MG63 (cell line): Measurements from ENCODE around the gene SORCS2. TPM values are rescaled to one million over a fixed set of nuclear protein-coding genes. Genes with fewer than 3 reads are reported as not detected.

Source experiments
- DNase-seq: peaks from one replicate; pipeline ENCODE4 v3.0.0-alpha.2; 2020
- H3K27me3 ChIP-seq: fragments of 250-450 bp; sonication (Bioruptor Pico); 2 replicates; pipeline ENCODE4 v1.5.1; 2020; ENCODE audit warnings: mild to moderate bottlenecking, moderate library complexity
- H3K36me3 ChIP-seq: fragments of 250-450 bp; sonication (Bioruptor Pico); 2 replicates; pipeline ENCODE4 v1.5.1; 2020; ENCODE audit warnings: mild to moderate bottlenecking, moderate library complexity
- H3K4me3 ChIP-seq: fragments of 250-450 bp; sonication (Bioruptor Pico); 2 replicates; pipeline ENCODE4 v1.5.1; 2020; ENCODE audit warnings: mild to moderate bottlenecking, moderate library complexity
- H3K9me3 ChIP-seq: fragments of 250-450 bp; sonication (Bioruptor Pico); 2 replicates; pipeline ENCODE4 v1.5.1; 2020; ENCODE audit warnings: mild to moderate bottlenecking, moderate library complexity
- total RNA-seq: library from RNA; depleted of rRNA; stranded (reverse); fragments of >200 nt; shearing (Covaris generic); gene quantifications from 2 replicates; pipeline ENCODE4 v1.2.3, GENCODE V29; 2014; ENCODE audit warnings: low replicate concordance

The SORCS2 gene
- total RNA-seq, 1 experiment from 2014 or later = 1.5 TPM

DNA sequence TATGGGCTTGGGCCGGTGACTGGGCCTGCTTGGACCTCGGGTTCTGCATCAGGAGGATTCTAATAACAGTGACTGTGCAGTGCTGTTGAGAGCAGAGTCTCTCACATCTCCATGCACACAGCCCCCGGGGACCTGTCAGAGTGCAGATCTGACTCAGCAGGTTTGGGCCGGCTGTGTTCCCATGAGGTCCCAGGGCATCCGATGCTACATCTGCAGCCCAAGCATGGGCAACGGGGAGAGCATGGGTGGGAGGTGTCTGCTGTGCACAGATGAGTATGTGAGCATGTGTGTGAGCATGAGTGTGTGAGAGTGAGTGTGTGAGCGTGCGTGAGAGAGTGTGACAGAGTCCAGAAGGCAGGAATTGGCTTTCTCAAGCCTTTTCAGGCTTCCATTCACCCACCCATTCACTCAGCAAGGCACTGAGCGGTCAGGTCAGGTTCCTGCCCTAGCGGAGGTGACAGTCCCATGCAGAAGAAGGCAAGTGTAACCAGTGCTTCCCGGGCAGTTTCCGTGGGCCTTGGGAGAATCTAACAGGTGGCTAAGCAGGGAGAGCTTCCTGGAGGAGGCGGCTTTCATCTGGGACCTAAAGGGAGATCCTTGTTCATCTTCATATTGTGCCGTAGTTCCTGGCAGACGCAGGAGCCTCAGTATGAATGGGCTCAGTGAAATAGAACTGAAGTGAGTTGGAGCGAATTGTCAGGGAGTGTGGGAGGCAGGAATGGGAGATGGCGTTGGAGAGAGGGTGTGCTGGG is 62.6 kb downstream of the SORCS2 start:
- H3K4me3 ChIP-seq = no peak overlapping the region
- no peak for DNase-seq
- H3K9me3 ChIP-seq = no peaks in the 10 kb centered on the region
- no peaks in the 10 kb centered on the region for H3K27me3 ChIP-seq
- H3K36me3 ChIP-seq = no peaks in the 10 kb centered on the region

DNA sequence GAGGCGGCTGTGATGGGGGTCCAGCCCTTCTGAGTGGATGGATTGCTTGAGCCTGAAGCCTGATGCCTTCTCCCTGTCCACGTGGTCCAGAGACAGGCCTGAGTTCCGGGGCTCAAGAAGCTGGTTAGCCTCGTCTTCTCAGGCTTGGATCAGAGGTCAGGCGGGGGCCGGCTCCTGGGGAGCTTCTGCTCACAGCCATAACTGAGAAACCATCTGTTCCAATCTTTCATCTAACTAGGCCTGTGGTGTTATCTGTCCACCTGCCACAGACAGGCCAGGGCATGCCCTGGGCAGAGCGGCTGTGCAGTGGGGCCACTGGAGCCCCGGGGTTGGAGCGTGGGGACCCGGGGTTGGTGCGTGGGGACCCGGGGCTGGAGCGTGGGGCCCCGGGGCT is 63.1 kb downstream of the SORCS2 start:
- Histone ChIP-seq H3K4me3 (no peak overlapping the region), H3K27me3 (no peaks in the 10 kb centered on the region), H3K36me3 (no peaks in the 10 kb centered on the region), H3K9me3 (no peaks in the 10 kb centered on the region)
- no peak for DNase-seq

DNA sequence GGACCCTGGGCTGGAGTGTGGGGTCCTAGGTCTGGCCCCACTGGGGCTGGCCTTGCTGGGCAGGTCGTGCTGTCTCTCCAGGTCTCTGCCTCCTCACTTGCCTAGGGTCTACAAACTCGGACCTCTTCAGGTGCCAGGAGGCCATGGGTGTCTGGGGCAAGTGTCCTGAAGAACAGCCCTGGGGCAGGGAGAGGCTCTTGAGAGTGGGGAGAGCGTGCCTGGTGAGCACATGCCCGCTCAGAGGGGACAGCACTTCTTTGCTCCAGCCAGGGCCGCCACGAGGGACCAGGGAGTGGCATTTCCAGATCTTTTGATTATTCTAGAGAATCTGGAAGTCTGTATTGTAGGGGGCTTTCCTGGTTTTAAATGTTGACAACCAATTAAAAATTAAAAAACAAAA is 63.7 kb downstream of the SORCS2 start:
- Histone ChIP-seq H3K36me3 (no peaks in the 10 kb centered on the region), H3K4me3 (no peak overlapping the region), H3K27me3 (no peaks in the 10 kb centered on the region), H3K9me3 (no peaks in the 10 kb centered on the region)
- DNase-seq = no peak

DNA sequence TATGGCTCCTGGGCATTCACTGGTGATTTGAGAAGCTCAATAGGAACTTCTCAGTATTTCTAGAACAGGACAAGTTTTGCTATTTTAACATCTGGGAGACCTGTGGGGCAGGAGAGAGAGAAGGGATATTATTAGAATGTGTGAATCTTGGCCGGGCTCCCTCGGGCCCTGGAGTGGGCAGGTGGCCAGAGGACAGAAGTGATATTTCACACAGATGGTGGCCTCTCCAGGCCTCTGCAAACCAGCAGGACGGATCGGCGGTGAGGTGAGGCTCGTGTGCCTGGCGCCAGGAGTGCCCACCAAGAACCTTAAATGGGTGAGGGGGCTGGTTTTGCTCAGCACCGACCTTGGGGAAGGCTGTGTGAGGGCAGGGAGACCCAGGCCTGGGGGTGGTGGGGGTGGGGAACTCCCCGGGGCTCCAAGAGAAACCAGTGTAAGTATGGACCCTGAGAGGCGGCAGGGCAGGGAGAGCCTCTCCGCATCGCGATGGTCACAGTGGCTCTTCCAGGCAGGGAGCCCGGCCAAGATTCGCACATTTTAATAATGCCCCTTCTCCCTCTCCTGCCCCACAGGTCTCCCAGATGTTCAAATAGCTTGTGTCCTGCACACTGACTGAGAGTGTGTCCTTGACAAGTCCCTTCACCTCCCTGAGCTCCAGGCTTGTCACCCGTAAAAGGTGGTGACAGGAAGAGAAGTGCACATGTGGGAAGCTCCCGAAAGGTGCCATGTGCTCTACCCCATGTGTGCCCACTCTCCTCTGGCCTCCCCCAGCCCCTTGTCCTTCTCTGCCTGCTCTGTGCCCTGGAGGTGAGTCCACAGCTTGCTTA is 64.9 kb downstream of the SORCS2 start:
- Histone ChIP-seq H3K9me3 (no peaks in the 10 kb centered on the region), H3K4me3 (no peak overlapping the region), H3K27me3 (no peaks in the 10 kb centered on the region), H3K36me3 (no peaks in the 10 kb centered on the region)
- DNase-seq = no peak

DNA sequence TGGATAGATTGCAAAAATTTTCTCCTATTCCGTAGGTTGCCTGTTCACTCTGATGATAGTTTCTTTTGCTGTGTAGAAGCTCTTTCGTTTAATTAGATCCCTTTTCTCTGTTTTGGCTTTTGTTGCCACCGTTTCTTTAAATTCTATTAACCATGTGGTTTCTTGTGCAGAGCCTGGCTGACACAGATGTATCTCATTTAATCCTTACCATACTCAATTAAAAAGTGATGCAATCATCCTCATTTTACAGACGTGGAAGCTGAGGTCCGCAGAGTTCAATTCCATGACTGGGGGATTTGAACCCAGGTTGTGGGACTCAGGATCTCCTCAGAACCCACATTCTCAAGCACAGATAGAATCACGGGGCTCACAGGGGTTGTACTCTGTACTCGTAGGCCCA is 66.7 kb downstream of the SORCS2 start:
- H3K9me3 ChIP-seq = no peaks in the 10 kb centered on the region
- H3K4me3 ChIP-seq = no peak overlapping the region
- no peaks in the 10 kb centered on the region for H3K27me3 ChIP-seq
- H3K36me3 ChIP-seq = no peaks in the 10 kb centered on the region
- DNase-seq = no peak

DNA sequence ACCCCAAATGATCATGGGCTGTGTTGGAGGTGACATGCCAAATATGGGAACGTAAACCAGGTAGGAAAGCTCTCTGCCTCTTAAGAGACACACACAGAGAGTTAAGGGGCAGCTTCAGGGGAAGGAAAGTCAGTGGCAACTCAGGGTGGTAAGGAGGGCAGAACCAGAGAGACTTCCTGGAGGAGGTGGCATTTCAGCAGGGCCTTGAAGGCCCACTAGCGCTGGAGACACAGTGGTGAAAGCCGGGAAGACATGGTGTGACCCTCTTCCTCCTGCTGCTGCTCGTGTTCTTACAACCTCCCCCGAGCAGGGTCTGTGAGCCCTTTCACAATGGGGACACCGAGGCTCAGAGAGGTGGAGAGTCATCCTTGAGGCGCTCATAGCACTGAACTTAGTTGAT is 68.2 kb downstream of the SORCS2 start:
- H3K27me3 ChIP-seq = no peaks in the 10 kb centered on the region
- H3K9me3 ChIP-seq = no peaks in the 10 kb centered on the region
- DNase-seq = no peak
- no peaks in the 10 kb centered on the region for H3K36me3 ChIP-seq
- H3K4me3 ChIP-seq = no peak overlapping the region

- H3K27me3 ChIP-seq = no peaks in the 10 kb centered on the region
- no peaks in the 10 kb centered on the region for H3K9me3 ChIP-seq
- no peak for DNase-seq
- no peak overlapping the region for H3K4me3 ChIP-seq
- H3K36me3 ChIP-seq = no peaks in the 10 kb centered on the region
Observed at GRCh38 chr4:7261087-7261486, 68.7 kb downstream of the SORCS2 start.

GRCh38 chr4:7261536-7261935 is 69.2 kb downstream of the SORCS2 start:
- no peaks in the 10 kb centered on the region for H3K9me3 ChIP-seq
- no peak for DNase-seq

GRCh38 chr4:7262134-7262533 is 69.8 kb downstream of the SORCS2 start:
- Histone ChIP-seq H3K36me3 (no peaks in the 10 kb centered on the region), H3K9me3 (no peaks in the 10 kb centered on the region), H3K27me3 (no peaks in the 10 kb centered on the region), H3K4me3 (no peak overlapping the region)
- DNase-seq = no peak

More at GRCh38 chr4:7261536-7261935, 69.2 kb downstream of the SORCS2 start:
- Histone ChIP-seq H3K27me3 (no peaks in the 10 kb centered on the region), H3K4me3 (no peak overlapping the region), H3K36me3 (no peaks in the 10 kb centered on the region)

- no peak for DNase-seq
- H3K36me3 ChIP-seq = no peaks in the 10 kb centered on the region
- H3K9me3 ChIP-seq = no peaks in the 10 kb centered on the region
- no peaks in the 10 kb centered on the region for H3K27me3 ChIP-seq
- H3K4me3 ChIP-seq = no peak overlapping the region
Observed at GRCh38 chr4:7263166-7263565, 70.8 kb downstream of the SORCS2 start.

DNA sequence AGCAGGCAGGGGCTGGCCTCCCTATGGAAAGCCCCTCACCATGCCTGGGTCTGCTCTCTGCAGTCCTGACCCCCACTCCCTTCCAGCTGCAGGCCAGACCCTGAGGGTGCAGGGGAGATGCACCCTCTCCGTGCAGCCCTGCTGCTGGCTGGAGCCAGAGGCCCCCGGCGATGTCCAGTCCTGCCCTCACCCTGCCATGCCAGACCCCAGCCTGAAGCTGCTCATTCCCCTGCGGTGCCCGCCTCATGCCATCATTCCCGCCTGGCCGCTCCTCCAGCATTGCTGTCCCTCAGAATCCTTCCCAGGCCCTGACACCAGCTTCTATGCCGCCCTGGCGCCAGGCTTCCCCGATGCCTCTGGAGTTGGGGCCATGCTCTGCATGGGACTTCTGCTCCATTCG is 72.4 kb downstream of the SORCS2 start:
- H3K4me3 ChIP-seq = no peak overlapping the region
- H3K36me3 ChIP-seq = no peaks in the 10 kb centered on the region
- no peaks in the 10 kb centered on the region for H3K27me3 ChIP-seq
- no peaks in the 10 kb centered on the region for H3K9me3 ChIP-seq
- DNase-seq = no peak

DNA sequence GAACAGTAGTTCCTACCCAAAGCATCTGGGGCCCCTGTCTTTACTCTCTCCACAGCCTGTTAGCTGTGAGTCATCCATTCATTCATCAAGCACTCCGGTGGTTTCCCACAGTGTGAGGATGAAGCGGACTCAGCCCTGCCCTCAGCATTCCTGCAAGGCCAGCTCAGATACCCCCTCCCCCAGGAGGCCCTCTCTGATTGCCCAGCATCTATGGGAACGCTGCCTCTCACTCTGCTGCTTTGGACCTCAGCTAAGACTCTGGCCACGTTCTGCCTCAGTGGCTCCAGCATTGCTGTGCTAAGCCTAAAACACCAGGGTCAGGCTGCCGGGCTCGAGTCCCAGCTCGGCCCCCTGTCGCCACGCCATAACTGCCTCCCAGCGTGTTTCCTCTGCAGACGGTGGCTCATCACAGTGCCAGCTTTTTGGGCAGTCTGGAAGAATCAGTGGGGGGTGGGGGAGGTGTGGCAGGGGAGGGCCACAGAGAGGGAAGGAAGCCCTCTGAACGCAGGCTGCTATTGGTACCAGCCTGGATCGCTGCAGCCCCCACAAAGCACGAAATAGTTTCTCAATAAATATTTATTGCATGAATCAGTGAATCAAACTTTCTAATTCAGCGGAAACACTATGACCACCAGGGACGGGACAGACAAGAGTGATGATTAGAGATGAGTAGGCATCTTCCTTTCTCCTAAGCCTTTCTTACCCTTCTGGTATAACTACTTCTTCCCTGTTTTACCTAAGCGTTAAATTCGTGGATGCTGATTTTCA is 74.4 kb downstream of the SORCS2 start:
- no peak overlapping the region for H3K4me3 ChIP-seq
- DNase-seq = peak; percentile 67
- no peaks in the 10 kb centered on the region for H3K27me3 ChIP-seq
- no peaks in the 10 kb centered on the region for H3K36me3 ChIP-seq
- no peaks in the 10 kb centered on the region for H3K9me3 ChIP-seq

- Histone ChIP-seq H3K4me3 (no peak overlapping the region), H3K27me3 (no peaks in the 10 kb centered on the region), H3K9me3 (no peaks in the 10 kb centered on the region), H3K36me3 (no peaks in the 10 kb centered on the region)
- no peak for DNase-seq
Observed at GRCh38 chr4:7267829-7268228, 75.5 kb downstream of the SORCS2 start.

DNA sequence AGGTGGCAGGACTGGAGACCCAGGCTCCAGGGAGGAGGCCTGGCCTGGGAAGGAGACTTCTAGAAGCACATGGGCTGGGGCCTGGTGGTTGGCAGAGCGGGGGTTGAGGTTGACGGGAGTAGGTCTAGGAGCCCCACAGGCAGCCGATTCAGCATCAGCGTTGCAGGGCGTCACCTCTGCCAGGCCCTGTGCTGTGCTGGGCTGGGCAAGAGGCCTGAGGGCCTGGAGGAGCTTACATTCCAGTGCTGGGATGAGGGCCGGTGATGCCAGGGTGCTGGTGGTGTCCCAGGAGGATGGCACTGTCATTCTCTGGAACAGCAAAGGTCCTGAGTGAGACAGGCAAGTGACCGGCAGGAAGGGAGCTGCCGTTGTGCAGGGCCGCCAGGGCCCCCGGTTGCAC is 76.6 kb downstream of the SORCS2 start:
- H3K9me3 ChIP-seq = no peaks in the 10 kb centered on the region
- H3K27me3 ChIP-seq = no peaks in the 10 kb centered on the region
- H3K36me3 ChIP-seq = no peaks in the 10 kb centered on the region
- DNase-seq = no peak
- no peak overlapping the region for H3K4me3 ChIP-seq

- no peaks in the 10 kb centered on the region for H3K27me3 ChIP-seq
- no peaks in the 10 kb centered on the region for H3K36me3 ChIP-seq
- no peak for DNase-seq
- H3K4me3 ChIP-seq = no peak overlapping the region
- H3K9me3 ChIP-seq = no peaks in the 10 kb centered on the region
Observed at GRCh38 chr4:7270121-7270520, 77.8 kb downstream of the SORCS2 start.

- H3K9me3 ChIP-seq = no peaks in the 10 kb centered on the region
- DNase-seq = no peak
- H3K4me3 ChIP-seq = no peak overlapping the region
- no peaks in the 10 kb centered on the region for H3K36me3 ChIP-seq
- H3K27me3 ChIP-seq = no peaks in the 10 kb centered on the region
Observed at GRCh38 chr4:7272404-7272803, 80.1 kb downstream of the SORCS2 start.

- DNase-seq = no peak
- Histone ChIP-seq H3K36me3 (no peaks in the 10 kb centered on the region), H3K27me3 (no peaks in the 10 kb centered on the region), H3K4me3 (no peak overlapping the region), H3K9me3 (no peaks in the 10 kb centered on the region)
Observed at GRCh38 chr4:7273738-7274297, 81.5 kb downstream of the SORCS2 start.
